AG04449 (cell line): ENCODE measurements around the gene C16orf96.

Experiments
- CTCF ChIA-PET: fragments of 350-600 bp; formaldehyde crosslinking; extraction: SDS; loops from one replicate; lab custom pipeline; 2021; ENCODE audit warnings: antibody characterized with exemption; lab: Yijun Ruan, JAX
- POLR2A ChIA-PET: fragments of 400-600, 350-600 bp; formaldehyde crosslinking; extraction: SDS; loops from one replicate; lab custom pipeline; 2020; ENCODE audit warnings: antibody characterized with exemption, inconsistent platforms; lab: Yijun Ruan, JAX
- DNase-seq: peaks from one replicate; pipeline ENCODE4 v3.0.0-alpha.2; 2010; ENCODE audit warnings: low read depth, low spot score
- H3K4me3 ChIP-seq: 2 replicates; pipeline ENCODE4 v1.5.1; 2011; ENCODE audit warnings: low read depth, mild to moderate bottlenecking, control low read depth, low read length
- CTCF ChIP-seq: IDR thresholded peaks from one replicate; pipeline ENCODE4 v1.5.1; 2011; ENCODE audit warnings: mild to moderate bottlenecking, moderate library complexity, low read length, control low read depth, inconsistent platforms; ENCODE audit not compliant: insufficient read depth; ENCODE audit errors: missing control alignments

Gene C16orf96

GRCh38 chr16:4599037-4599436, 42.9 kb downstream of the C16orf96 start:
- no peak for DNase-seq
- CTCF ChIA-PET: interaction anchor here (7.1 kb wide), 1 partner anchor 13 kb away, joined by 49 read pairs; no protein-coding TSS in a partner anchor
- H3K4me3 ChIP-seq: no peak overlapping the region
- no peak for TF ChIP-seq CTCF
- POLR2A ChIA-PET: no interaction called here

DNA sequence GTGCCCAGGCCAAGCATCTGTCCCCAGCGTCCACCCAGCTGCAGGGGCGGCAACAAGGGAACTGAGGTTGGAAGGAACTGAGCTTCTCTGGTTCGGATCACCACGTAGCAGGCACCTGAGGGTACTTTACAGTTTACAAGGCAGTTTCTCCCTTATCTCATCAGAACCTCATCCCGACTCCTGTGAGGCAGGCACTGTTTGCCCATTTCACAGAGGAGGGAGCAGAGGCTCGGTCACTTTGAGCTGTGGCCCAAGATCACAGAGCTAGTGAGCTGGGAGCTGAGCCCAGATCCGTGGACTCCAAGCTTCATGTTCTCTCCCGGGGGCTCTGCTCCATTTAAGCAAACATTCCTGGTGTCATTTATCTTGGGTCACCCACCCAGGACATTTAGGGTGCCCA, 43.4 kb downstream of the C16orf96 start:
- POLR2A ChIA-PET: no interaction called here
- no peak for DNase-seq
- CTCF ChIA-PET: interaction anchor here (7.1 kb wide), 1 partner anchor 14 kb away, joined by 49 read pairs; no protein-coding TSS in a partner anchor
- TF ChIP-seq CTCF: no peak
- no peak overlapping the region for H3K4me3 ChIP-seq

DNA sequence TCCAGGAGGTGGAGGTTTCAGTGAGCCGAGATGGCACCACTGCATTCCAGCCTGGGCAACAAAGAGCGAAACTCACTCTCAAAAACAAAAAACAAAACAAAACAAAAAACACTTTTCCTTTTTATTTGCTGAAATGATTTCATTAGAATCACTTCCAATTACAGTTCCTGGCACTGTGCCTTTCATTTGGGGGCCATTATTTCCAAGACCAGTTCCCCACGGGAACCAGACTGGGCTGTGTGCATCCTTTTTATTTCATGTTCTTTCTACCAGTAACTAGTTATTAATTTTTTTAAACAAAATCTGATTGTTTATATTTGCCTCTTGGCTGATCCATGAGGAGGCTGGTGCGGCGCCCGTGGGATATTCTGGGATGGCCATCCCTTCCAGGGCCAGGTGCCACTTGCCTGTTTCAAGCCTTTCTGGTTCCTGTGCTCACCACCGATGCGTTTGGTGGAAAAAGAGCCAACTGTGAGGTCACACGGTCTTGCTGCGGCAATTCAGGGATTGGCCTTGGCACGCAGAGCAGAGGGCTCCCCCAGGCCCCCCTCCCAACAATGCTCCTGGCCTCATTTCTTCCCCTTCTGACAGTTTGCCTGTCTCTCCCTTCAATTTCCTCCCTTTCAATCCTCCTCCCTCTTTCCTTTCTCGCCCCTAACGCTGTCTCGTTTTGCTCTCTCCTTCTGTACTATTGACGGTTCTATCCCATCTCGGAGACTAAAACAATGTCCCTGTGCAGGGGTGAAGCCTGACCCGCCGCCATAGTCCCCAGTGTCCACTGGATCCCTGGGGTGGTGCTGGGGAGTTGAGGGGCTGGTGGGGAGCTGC, 45.1 kb downstream of the C16orf96 start:
- DNase-seq: no peak

DNA sequence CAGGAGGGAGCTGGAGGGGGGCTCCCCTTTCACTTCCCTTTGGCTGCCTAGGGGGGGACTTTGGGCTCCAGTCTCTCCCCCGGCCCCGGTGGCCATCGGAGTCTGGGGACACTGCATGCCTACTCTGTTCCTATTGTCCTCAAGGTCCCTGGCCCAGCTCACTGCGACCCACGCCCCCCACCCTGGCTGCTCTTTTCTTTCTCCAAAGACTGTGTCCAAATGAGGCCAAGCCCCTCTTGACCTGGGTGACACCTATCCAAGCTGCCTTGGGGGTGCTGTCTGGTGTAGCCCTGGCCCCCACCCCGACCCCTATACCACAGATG, 45.7 kb downstream of the C16orf96 start:
- CTCF ChIA-PET: interaction anchor here (1.5 kb wide), 1 partner anchor 16 kb away, joined by 3 read pairs; no protein-coding TSS in a partner anchor
- no peak for DNase-seq
- POLR2A ChIA-PET: interaction anchor here (1.6 kb wide), 1 partner anchor 14 kb away, joined by 4 read pairs; no protein-coding TSS in a partner anchor
- H3K4me3 ChIP-seq: no peak overlapping the region
- no peak for TF ChIP-seq CTCF

More for the DNA sequence above, 45.1 kb downstream of the C16orf96 start:
- ChIA-PET POLR2A (no interaction called here), CTCF (no interaction called here)
- H3K4me3 ChIP-seq: no peak overlapping the region
- TF ChIP-seq CTCF: no peak

DNA sequence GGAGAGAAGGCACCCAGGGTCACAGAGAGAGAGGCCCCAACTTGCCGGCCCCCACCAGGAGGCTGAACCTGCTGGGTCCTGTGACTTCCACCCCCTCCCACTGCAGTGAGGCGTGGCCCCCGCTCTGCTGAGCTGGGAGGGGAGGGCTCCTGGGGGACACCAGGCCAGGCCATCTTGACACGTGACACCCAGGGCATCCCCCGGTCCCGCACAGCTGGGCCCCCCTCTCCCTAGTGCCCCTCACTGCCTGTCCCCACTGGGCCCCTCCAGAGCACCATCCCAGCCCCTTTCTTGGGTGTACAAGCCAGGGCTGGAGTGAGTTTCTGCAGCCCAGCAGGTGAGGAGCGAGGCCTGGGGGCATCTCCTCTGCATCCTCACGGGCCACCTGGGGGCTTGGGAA, 46.2 kb downstream of the C16orf96 start:
- TF ChIP-seq CTCF: no peak
- CTCF ChIA-PET: interaction anchor here (1.1 to 1.7 kb wide), 3 partner anchors 10 to 17 kb away, joined by 3 to 7 read pairs (median 4); no protein-coding TSS in a partner anchor
- DNase-seq: no peak
- POLR2A ChIA-PET: interaction anchor here (1.6 kb wide), 1 partner anchor 14 kb away, joined by 4 read pairs; no protein-coding TSS in a partner anchor
- no peak overlapping the region for H3K4me3 ChIP-seq

DNA sequence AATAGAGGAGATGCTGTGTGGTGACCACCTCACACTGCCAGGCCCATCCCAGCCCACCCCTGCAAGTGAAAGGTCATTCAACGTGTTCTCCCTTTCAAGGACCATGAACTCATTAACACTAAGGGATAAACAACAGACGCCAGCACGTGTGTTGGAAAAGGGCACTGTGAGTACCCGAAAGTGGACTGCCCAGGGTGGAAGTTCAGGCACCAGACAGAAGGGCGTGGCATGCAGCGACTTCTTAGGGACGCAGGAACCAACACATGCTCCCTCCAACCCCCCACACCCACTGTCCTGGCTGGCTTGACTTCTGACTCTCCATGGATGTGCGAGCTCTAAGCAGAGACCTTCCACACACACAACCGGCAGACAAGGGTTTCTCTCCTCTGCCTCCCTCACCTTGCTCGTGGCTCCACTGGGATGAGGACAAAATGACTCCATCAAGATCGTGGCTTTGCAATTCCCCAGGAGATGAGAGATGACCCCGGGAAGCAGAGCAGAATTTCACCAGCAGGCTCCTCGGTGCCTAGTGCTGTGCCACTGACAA, 47.6 kb downstream of the C16orf96 start:
- DNase-seq: no peak
- ChIA-PET POLR2A (interaction anchor here (1.6 kb wide), 1 partner anchor 13 kb away, joined by 4 read pairs; no protein-coding TSS in a partner anchor), CTCF (interaction anchor here (1.3 to 1.7 kb wide), 2 partner anchors 17 to 18 kb away, joined by 3 to 7 read pairs; no protein-coding TSS in a partner anchor)
- TF ChIP-seq CTCF: no peak
- H3K4me3 ChIP-seq: no peak overlapping the region
